Prostate gland (tissue), 2 donors: Measurements from ENCODE around the gene GALNTL6. TPM values are rescaled to one million over a fixed set of nuclear protein-coding genes. Genes with fewer than 3 reads are reported as not detected.

Experiments
- DNase-seq: peaks from one replicate; pipeline ENCODE4 v3.0.0-alpha.2; 2019; ENCODE audit warnings: low spot score
- H3K27ac ChIP-seq, 2 donors: fragments of 200-600 bp; sonication (generic); 2 replicates each; pipeline ENCODE4 v1.5.1; 2017 to 2019
- H3K27me3 ChIP-seq: fragments of 200-600 bp; sonication (generic); replicated peaks from 2 replicates; pipeline ENCODE4 v1.5.1; 2019; ENCODE audit not compliant: insufficient read depth
- H3K36me3 ChIP-seq, 2 donors: fragments of 200-600 bp; sonication (generic); 1 replicate in 1 of 2; 2 replicates in 1 of 2; pipeline versions ENCODE4 v1.5.1 to v1.8.1; 2017 to 2019
- H3K4me1 ChIP-seq: fragments of 200-600 bp; sonication (generic); replicated peaks from 2 replicates; pipeline ENCODE4 v1.5.1; 2019
- H3K4me3 ChIP-seq, 2 donors: fragments of 200-600 bp; sonication (generic); 2 replicates each; pipeline ENCODE4 v1.5.1; 2017 to 2019
- H3K9me3 ChIP-seq: fragments of 200-600 bp; sonication (generic); 2 replicates; pipeline ENCODE4 v1.5.1; 2017
- POLR2A ChIP-seq: fragments of 450-650 bp; IDR thresholded peaks from one replicate; pipeline ENCODE4 v1.6.1; 2016; ENCODE audit warnings: antibody characterized with exemption, mild to moderate bottlenecking
- POLR2AphosphoS5 ChIP-seq: sonication (generic); formaldehyde crosslinking; IDR thresholded peaks from one replicate; pipeline ENCODE4 v1.6.1; 2017; ENCODE audit warnings: antibody characterized with exemption
- WGBS: methylation state at CpG from one replicate; pipeline ENCODE4 v1.1.5; 2018; 5-methylcytosine and 5-hydroxymethylcytosine counted together
- intact Hi-C: fragments of 100-400 bp; cut with DNase I; formaldehyde crosslinking; loops from one replicate; pipeline ENCODE4 v1.14.2; 2022
- total RNA-seq, 2 donors: library from RNA; depleted of rRNA; stranded (reverse); fragments of >200 nt; gene quantifications; one replicate each; pipeline ENCODE4 v1.1.0, GENCODE V29; 2016
- TF ChIP-seq, protein P1 (sequence below), 4 experiments: fragments of 200-600 bp in 2 of 4; fragments of 450-650 bp in 2 of 4; sonication (generic) in 2 of 4; IDR thresholded peaks; 1 replicate in 3 of 4; 2 replicates in 1 of 4; pipeline ENCODE4 v1.5.1; 2016 to 2019; ENCODE audit warnings: antibody characterized with exemption in 4 of 4, mild to moderate bottlenecking in 2 of 4, moderate library complexity in 2 of 4

The GALNTL6 gene
- total RNA-seq, 2 donors from 2014 or later: 0.23 to 0.85 TPM

DNA sequence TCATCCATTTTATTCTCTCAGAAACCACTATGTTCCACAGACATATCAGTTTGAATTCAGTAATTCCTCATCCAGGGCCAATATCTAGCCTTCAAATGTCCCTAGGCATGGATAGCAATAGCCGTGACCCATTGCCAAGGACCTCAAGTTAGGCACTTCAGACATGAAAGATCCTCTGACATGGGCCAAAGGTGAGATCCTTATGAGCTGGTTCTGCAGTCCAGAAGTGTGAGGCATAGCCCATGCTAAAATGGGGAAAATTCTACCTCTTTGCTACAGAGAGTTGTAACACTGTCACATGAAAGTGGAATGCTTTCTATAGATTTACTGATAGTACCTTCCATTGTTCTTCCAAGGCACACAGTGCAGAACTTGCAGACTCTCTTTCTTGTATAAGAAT, 1005.7 kb downstream of the GALNTL6 start:
- TF ChIP-seq POLR2AphosphoS5 (no peak), POLR2A (no peak)
- TF ChIP-seq, protein P1, sequence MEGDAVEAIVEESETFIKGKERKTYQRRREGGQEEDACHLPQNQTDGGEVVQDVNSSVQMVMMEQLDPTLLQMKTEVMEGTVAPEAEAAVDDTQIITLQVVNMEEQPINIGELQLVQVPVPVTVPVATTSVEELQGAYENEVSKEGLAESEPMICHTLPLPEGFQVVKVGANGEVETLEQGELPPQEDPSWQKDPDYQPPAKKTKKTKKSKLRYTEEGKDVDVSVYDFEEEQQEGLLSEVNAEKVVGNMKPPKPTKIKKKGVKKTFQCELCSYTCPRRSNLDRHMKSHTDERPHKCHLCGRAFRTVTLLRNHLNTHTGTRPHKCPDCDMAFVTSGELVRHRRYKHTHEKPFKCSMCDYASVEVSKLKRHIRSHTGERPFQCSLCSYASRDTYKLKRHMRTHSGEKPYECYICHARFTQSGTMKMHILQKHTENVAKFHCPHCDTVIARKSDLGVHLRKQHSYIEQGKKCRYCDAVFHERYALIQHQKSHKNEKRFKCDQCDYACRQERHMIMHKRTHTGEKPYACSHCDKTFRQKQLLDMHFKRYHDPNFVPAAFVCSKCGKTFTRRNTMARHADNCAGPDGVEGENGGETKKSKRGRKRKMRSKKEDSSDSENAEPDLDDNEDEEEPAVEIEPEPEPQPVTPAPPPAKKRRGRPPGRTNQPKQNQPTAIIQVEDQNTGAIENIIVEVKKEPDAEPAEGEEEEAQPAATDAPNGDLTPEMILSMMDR (IDR thresholded peaks at IDR 0.05): no peak
- Histone ChIP-seq H3K27me3 (no peaks in the 10 kb centered on the region), H3K36me3 (no peaks in the 10 kb centered on the region), H3K4me1 (no peaks in the 10 kb centered on the region), H3K4me3 (no peak overlapping the region), H3K27ac (no peak overlapping the region), H3K9me3 (no peaks in the 10 kb centered on the region)
- intact Hi-C loops: no loop called here
- DNase-seq: no peak
- WGBS: 81% methylated on average over 1 of the region's 1 CpG

DNA sequence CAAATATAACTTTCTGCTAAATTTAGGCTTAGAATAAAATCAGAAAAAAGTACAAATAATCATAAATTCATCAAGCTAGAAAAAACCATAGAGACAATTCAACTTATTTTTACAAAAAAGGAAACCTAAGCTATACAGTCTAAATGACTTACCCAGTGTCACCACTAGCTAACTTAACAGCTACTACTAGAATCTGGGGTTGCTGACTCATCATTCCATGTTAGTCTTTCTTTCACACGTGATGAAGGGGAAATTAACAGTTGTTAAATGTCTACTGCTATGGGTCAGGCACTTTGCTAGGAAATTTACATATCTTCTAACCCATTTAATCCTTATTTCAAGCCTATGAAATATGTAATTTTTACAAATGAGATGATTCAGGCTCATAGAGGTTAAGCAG, 1006.1 kb downstream of the GALNTL6 start:
- no peak for TF ChIP-seq POLR2A
- TF ChIP-seq POLR2AphosphoS5: no peak
- TF ChIP-seq, protein P1 (IDR thresholded peaks at IDR 0.05): no peak
- WGBS: 42% methylated on average over 1 of the region's 1 CpG

DNA sequence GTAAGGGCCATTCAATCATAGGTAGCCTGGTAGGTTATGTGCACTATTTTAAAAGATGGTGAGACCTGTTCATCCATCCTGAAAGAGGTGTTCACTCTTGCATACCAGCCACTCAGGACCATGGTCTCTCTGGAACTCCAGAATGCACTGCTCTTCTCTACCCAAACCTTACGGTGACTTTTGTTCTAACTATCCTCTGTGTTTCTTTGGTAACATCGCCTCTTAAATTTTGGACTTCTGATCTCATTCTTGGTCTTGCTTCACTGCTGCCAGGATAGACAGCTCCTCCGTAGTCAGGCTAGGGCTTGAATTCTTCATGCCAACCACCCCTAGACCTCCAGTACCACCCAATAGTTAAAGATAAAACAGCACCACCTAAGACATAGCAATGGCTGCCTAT, 1009.1 kb downstream of the GALNTL6 start:
- no peaks in the 10 kb centered on the region for H3K36me3 ChIP-seq
- H3K27ac ChIP-seq: no peak overlapping the region
- DNase-seq: no peak
- TF ChIP-seq POLR2AphosphoS5 (no peak), POLR2A (no peak)
- TF ChIP-seq, protein P1 (IDR thresholded peaks at IDR 0.05): no peak
- no peaks in the 10 kb centered on the region for H3K27me3 ChIP-seq
- H3K4me3 ChIP-seq: no peak overlapping the region
- intact Hi-C loops: no loop called here
- 98% methylated on average over 3 of the region's 3 CpGs for WGBS
- H3K9me3 ChIP-seq: no peaks in the 10 kb centered on the region
- no peaks in the 10 kb centered on the region for H3K4me1 ChIP-seq

More for the DNA sequence above, 1006.1 kb downstream of the GALNTL6 start:
- H3K9me3 ChIP-seq: no peaks in the 10 kb centered on the region
- no peaks in the 10 kb centered on the region for H3K4me1 ChIP-seq
- H3K4me3 ChIP-seq: no peak overlapping the region
- intact Hi-C loops: no loop called here
- DNase-seq: no peak
- no peak overlapping the region for H3K27ac ChIP-seq
- no peaks in the 10 kb centered on the region for H3K36me3 ChIP-seq
- no peaks in the 10 kb centered on the region for H3K27me3 ChIP-seq

DNA sequence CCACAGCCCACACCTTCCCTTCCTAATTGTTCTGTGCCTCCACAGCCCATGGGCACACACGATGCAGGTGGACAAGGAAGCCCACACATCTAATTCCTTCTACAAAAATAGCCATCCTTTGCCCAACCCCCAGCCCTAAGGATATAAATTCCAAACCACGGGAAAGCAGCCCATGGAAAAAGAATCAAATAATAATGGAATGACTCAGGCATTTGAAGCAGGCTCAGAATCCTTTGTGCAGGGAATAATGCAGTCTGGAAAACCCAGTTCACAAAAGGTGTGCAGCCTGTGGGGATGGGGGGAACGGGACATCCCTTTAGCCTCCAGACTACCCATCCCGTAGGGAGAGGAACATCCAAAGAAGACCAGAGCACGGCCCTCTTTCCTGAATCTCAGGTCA, 1013.1 kb downstream of the GALNTL6 start:
- intact Hi-C loops: no loop called here
- no peaks in the 10 kb centered on the region for H3K36me3 ChIP-seq
- no peaks in the 10 kb centered on the region for H3K27me3 ChIP-seq

DNA sequence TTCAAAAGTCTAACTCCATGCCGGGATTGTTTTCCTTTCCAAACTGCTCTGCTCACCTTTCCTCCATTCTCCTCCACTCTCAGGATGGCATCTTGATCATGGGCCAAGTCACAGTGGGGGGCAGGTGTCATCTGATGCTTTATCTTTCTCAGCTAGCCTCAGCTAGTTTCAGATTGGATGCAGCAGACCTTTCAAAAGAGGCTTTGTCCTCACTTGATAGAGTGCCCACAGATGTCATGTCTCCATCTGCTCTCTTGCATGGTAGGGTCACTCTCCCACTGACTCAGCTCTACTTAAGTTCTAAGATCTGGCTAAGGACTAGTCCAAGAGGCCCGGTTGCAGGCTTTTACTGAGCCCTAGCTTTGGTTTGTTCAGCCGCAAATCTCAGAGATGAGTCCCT, 1013.7 kb downstream of the GALNTL6 start:
- no peak for DNase-seq
- Histone ChIP-seq H3K4me1 (no peaks in the 10 kb centered on the region), H3K9me3 (no peaks in the 10 kb centered on the region), H3K36me3 (no peaks in the 10 kb centered on the region), H3K4me3 (no peak overlapping the region), H3K27ac (no peak overlapping the region), H3K27me3 (no peaks in the 10 kb centered on the region)
- TF ChIP-seq, protein P1 (IDR thresholded peaks at IDR 0.05): no peak
- no peak for TF ChIP-seq POLR2A
- no peak for TF ChIP-seq POLR2AphosphoS5
- WGBS: 89% methylated on average over 3 of the region's 3 CpGs
- intact Hi-C loops: no loop called here

More for the DNA sequence above, 1013.1 kb downstream of the GALNTL6 start:
- WGBS: 62% methylated on average over 5 of the region's 5 CpGs
- no peaks in the 10 kb centered on the region for H3K4me1 ChIP-seq
- TF ChIP-seq POLR2AphosphoS5 (no peak), POLR2A (no peak)
- TF ChIP-seq, protein P1 (IDR thresholded peaks at IDR 0.05): no peak
- H3K4me3 ChIP-seq: no peak overlapping the region
- no peak for DNase-seq
- no peak overlapping the region for H3K27ac ChIP-seq
- no peaks in the 10 kb centered on the region for H3K9me3 ChIP-seq
